ENCODE results near the gene SMCO3. TPM values are rescaled to one million over a fixed set of nuclear protein-coding genes. Genes with fewer than 3 reads are reported as not detected.
"Not testable (repeated sequence)": the region's sequence is repeated elsewhere in the genome, so short reads cannot be mapped to it uniquely, and the experiment has no call there.

SMCO3 gene
- polyA plus RNA-seq, 2 donors: 0.01 to 0.04 TPM

DNA sequence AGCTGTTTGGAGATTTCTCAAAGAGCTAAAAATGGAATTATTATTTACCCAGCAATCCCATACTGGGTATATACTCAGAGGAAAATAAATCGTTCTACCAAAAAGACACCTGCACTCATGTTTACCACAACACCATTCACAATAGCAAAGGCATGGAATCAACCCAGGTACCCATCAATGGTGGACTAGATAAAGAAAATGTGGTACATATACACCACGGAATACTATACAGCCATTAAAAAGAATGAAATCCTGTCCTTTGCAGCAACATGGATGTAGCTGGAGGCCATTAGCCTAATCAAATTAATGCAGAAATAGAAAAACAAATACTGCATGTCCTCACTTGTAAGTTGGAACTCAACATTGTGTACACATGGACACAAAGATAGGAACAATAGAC lies 48.6 kb downstream of the SMCO3 start:
- Histone ChIP-seq H3K9me3 (ENCODE audit: control insufficient read depth in 2 of 2, insufficient read depth in 1 of 2, low read depth in 1 of 2, low read length in 1 of 2) (no peaks in the 10 kb centered on the region), H3K4me1 (ENCODE audit: control insufficient read depth in 2 of 2, insufficient read depth in 2 of 2, low read length in 1 of 2) (peaks cover 0 to 2% of the 10 kb centered on the region in 2 donors), H3K36me3 (ENCODE audit: control insufficient read depth in 2 of 2, insufficient read depth in 2 of 2, low read length in 1 of 2) (no peaks in the 10 kb centered on the region), H3K4me3 (ENCODE audit: low read depth in 1 of 2, low read length in 2 of 2) (no peak overlapping the region), H3K27me3 (ENCODE audit: control insufficient read depth in 1 of 2, insufficient read depth in 2 of 2, low read length in 2 of 2) (no peaks in the 10 kb centered on the region), H3K27ac (ENCODE audit: low read depth in 2 of 2, low read length in 1 of 2) (no peak overlapping the region)
- WGBS, 2 donors: 93 to 95% methylated on average over 2 of the region's 2 CpGs

DNA sequence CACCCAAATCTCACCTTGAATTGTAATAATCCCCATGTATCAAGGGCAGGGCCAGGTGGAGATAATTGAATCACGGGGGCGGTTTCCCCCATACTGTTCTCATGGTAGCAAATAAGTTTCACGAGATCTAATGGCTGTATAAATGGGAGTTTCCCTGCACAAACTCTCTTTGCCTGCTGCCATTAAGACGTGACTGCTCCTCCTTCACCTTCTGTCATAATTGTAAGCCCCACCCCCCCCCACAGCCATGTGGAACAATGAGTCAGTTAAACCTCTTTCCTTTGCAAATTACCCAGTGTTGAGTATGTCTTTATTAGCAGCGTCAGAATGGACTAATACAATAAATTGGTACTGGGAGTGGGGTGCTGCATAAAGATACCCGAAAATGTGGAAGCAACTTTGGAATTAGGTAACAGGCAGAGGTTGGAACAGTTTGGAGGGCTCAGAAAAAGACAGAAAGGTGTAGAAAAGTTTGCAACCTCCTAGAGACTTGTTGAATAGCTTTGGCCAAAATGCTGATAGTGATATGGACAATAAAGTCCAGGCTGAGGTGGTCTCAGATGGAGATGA lies 54.2 kb downstream of the SMCO3 start:
- H3K27ac ChIP-seq (ENCODE audit: low read depth in 2 of 2, low read length in 1 of 2); H3K4me1 ChIP-seq (ENCODE audit: control insufficient read depth in 2 of 2, insufficient read depth in 2 of 2, low read length in 1 of 2); H3K36me3 ChIP-seq (ENCODE audit: control insufficient read depth in 2 of 2, insufficient read depth in 2 of 2, low read length in 1 of 2); H3K4me3 ChIP-seq (ENCODE audit: low read depth in 1 of 2, low read length in 2 of 2); H3K27me3 ChIP-seq (ENCODE audit: control insufficient read depth in 1 of 2, insufficient read depth in 2 of 2, low read length in 2 of 2); H3K9me3 ChIP-seq (ENCODE audit: control insufficient read depth in 2 of 2, insufficient read depth in 1 of 2, low read depth in 1 of 2, low read length in 1 of 2): not testable (repeated sequence)
- 85 to 91% methylated on average over 6 of the region's 6 CpGs for WGBS, 2 donors

- Histone ChIP-seq H3K27me3 (ENCODE audit: control insufficient read depth in 1 of 2, insufficient read depth in 2 of 2, low read length in 2 of 2) (no peaks in the 10 kb centered on the region), H3K9me3 (ENCODE audit: control insufficient read depth in 2 of 2, insufficient read depth in 1 of 2, low read depth in 1 of 2, low read length in 1 of 2) (no peaks in the 10 kb centered on the region), H3K27ac (ENCODE audit: low read depth in 2 of 2, low read length in 1 of 2) (no peak overlapping the region), H3K4me1 (ENCODE audit: control insufficient read depth in 2 of 2, insufficient read depth in 2 of 2, low read length in 1 of 2) (peaks cover 0 to 2% of the 10 kb centered on the region in 2 donors), H3K4me3 (ENCODE audit: low read depth in 1 of 2, low read length in 2 of 2) (no peak overlapping the region), H3K36me3 (ENCODE audit: control insufficient read depth in 2 of 2, insufficient read depth in 2 of 2, low read length in 1 of 2) (no peaks in the 10 kb centered on the region)
- WGBS, 2 donors: 53 to 57% methylated on average over 17 of the region's 17 CpGs
Measured at GRCh38 chr12:14756334-14757143, 57.4 kb downstream of the SMCO3 start.

Other genes with a start within 250 kb of the SMCO3 start
- 10 to 100 TPM; 38.7 to 43.5 TPM for gene PLBD1, start 246.3 kb downstream of the SMCO3 start, polyA plus RNA-seq
- under 1 TPM; 0.05 to 0.39 TPM for gene GUCY2C, start 117.6 kb downstream of the SMCO3 start, polyA plus RNA-seq
- gene WBP11, start 10.7 kb downstream of the SMCO3 start, polyA plus RNA-seq: 10 to 100 TPM; 10.7 to 15.2 TPM
- gene C12orf60, start 10.5 kb downstream of the SMCO3 start, polyA plus RNA-seq: under 1 TPM; 0.33 to 0.65 TPM
- under 1 TPM; 0.05 to 0.14 TPM for gene ART4, start 29.3 kb upstream of the SMCO3 start, polyA plus RNA-seq
- 10 to 100 TPM; 32.7 to 51.2 TPM for gene MGP, start 71.7 kb upstream of the SMCO3 start, polyA plus RNA-seq
- gene ERP27, start 124.4 kb upstream of the SMCO3 start, polyA plus RNA-seq: under 1 TPM; 0.16 to 0.51 TPM
- 10 to 100 TPM; 69.0 to 86.9 TPM for gene ARHGDIB, start 147.4 kb upstream of the SMCO3 start, polyA plus RNA-seq
- gene PDE6H, start 158.9 kb upstream of the SMCO3 start, polyA plus RNA-seq: not detected

All from esophagus (tissue), 2 donors.